GM12875 (cell line): ENCODE data around the gene SIRT3.

Experiments used
- H3K4me3 ChIP-seq: one replicate; pipeline ENCODE4 v1.5.1; 2011; ENCODE audit warnings: low read depth, low read length, control low read depth
- CTCF ChIP-seq: IDR thresholded peaks from 2 replicates; pipeline ENCODE4 v1.5.1; 2011; ENCODE audit warnings: low read depth, mild to moderate bottlenecking, control low read depth, inconsistent platforms, low read length, moderate library complexity, borderline replicate concordance; ENCODE audit not compliant: insufficient read depth

SIRT3 gene

GRCh38 chr11:235180-235579, 962 bp downstream of the SIRT3 start:
- H3K4me3 ChIP-seq = peak overlapping the region; percentile 85
- no peak for TF ChIP-seq CTCF

- TF ChIP-seq CTCF = no peak
- H3K4me3 ChIP-seq = no peak overlapping the region
Measured at GRCh38 chr11:232783-233565, 3.2 kb downstream of the SIRT3 start.

- TF ChIP-seq CTCF = no peak
- H3K4me3 ChIP-seq = no peak overlapping the region
Measured at GRCh38 chr11:230431-230830, 5.7 kb downstream of the SIRT3 start.

GRCh38 chr11:227824-228379, 8.2 kb downstream of the SIRT3 start:
- no peak overlapping the region for H3K4me3 ChIP-seq
- no peak for TF ChIP-seq CTCF

- no peak overlapping the region for H3K4me3 ChIP-seq
- TF ChIP-seq CTCF = no peak
Measured at GRCh38 chr11:225734-226453, 10.2 kb downstream of the SIRT3 start.

GRCh38 chr11:224424-224823, 11.7 kb downstream of the SIRT3 start:
- no peak for TF ChIP-seq CTCF
- H3K4me3 ChIP-seq = no peak overlapping the region

GRCh38 chr11:223884-224283, 12.3 kb downstream of the SIRT3 start:
- no peak overlapping the region for H3K4me3 ChIP-seq
- no peak for TF ChIP-seq CTCF
